ENCODE measurements around the gene CCDC9B.

Gene CCDC9B

DNA sequence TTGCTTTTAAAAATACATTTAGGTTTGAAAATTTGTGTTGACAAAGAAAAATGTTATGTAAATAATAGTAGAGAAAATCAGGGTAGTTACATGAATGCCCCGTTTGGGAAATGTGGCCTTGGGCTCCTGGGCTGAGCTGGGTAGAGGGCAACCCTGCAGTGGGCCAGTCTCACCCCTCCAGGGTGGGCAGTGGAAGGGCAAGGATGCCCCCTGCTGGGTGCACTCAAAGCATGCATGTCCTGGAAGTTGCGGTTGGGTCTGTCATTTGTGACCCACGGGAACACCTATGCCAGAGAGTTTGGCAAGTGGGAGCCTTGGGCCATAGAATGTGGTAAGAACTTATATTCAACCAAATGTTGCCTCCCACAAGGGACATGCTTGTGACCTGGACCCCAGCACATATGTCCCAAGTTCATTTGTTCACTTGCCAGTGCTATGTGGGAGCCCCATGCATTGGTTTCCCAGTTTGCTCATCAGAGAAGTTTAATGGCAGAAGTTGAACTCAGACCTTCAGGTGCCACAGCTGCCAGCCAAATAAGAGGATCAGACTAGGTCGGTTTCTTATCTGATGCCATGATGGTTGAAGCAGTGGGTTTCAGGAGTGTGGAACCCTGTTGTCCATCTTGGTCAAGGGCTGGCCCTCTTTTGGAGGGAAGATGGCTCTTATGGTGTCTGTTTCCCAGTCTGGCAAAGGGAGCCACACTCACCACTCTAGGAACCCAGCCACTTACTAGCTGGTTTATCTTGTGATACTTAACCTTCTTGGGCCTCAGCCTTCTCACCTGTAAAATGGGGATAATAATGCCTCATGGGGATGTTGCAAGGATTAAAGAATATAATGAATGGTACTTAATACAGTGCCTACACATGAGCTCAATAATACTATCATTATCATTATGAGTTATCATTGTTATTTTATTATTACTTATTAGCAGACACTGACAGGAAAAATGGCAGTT lies 30.5 kb downstream of the CCDC9B start:
- peak; percentile 42 to 51 for DNase-seq (ENCODE audit: low read depth in 2 of 2)

DNA sequence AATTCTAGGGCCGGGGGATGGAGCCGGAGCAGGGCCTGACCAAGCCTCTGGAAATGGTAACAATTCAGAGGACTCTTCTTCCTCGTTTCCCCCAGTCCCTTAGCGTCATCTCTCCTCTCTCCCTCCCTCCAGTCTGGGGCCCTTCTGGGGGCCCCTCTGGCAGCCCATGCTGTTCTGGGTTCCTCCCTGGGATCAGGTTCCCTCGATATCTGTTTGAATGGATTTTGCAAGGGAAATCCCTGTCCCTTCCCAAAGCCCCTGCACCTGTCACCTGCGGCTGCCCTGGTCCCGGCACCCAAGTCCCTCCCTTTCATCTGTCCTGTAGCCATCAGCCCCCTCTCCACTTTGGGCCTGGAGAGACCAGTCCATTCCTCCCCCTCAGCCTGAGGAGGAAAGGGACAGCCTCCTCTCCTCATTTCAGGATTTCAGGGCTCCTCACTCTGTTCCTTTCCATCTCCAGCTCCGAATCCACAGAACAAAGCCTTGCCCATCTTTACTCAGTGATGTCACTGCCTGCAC lies 31.3 kb downstream of the CCDC9B start:
- no peak for DNase-seq (ENCODE audit: low read depth in 2 of 2)

DNA sequence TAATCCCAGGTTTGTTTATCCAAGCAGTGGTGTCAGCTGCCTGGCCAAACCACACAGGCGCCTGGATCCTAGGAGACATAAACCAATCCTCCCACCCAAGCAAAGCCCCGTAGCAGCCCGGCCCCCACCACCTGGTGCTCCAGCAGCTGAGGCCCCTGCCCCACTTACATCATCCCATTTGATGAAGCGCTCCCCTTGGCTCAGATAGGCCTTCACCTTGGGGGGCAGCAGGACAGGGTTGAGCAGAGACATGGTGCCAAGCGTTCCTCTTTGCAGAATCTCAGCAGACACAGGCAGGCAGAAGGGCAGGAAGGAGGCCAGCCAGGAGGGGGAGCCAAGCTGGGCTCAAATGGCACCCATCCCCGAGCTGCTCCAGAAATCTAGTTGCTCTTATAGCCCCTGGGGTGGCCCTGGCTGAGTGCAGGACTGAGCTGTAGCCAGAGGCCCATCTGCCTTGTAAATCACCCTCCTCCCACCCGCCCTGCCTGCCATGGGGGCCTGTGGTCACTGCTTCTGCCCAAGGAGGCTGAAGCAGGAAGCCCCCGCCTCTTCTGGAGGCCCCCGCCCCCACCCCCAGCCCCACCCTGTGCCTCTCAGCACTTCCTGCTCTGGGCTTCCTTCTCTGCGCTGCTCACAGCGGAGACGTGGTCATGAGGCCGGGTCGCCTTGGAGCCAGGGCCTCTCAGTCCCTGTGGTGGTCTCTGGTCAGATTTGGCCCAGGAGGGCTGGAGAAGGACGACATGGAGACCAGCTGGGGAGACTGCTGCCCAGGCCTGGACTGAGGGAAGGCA lies 33.1 kb downstream of the CCDC9B start, which contains the start of gene PLCB2:
PLCB2 (minus strand) TSS at position 515 of the 791 bp plus-strand sequence; CDS start at position 252, 263 bp downstream.
- DNase-seq (ENCODE audit: low read depth in 2 of 2), result peak; percentile 35 to 47

GRCh38 chr15:40306908-40307307 lies 33.8 kb downstream of the CCDC9B start:
- DNase-seq (ENCODE audit: low read depth in 2 of 2), result no peak

- no peak for DNase-seq (ENCODE audit: low read depth in 2 of 2)
Observed at GRCh38 chr15:40306371-40306770, 34.4 kb downstream of the CCDC9B start.

DNA sequence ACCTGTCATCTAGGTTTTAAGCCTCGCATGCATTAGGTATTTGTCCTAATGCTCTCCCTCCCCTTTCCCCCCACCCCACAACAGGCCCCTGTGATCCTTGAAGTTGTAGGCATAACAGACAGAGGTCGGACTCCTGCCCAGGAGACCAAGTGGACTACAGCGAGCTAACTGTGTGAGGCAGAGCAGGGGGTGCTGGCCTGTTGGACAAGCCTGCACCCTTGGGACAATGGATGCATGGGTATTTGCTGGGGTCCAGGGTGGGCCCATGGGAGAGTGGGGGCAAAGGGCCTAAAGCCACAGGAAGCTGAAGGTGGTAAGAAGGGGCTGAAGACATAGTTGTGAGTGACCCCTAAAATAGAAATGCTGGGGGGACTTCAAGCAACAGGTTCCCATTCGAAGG lies 35.5 kb downstream of the CCDC9B start:
- no peak for DNase-seq (ENCODE audit: low read depth in 2 of 2)

GRCh38 chr15:40303576-40303975 lies 37.2 kb downstream of the CCDC9B start:
- no peak for DNase-seq (ENCODE audit: low read depth in 2 of 2)

DNA sequence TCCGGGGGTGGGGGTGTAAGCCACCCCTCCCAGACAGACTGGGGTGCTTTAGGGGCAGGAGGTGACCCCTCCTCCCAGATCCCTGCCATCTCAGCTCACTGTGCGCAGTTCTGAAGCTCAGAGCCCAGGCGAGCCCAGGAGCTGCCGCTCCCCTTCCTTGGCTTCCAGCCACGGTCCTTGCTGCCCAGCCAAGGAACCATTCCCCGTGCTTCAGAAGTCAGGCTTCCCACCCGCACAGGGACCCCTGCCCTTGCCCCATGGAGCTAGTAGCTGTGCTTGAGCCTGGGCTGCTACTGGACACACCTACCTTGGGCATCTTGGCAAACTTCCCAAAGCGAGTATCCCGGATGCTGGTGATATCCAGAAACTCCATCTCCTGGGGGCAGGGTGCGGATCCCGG lies 37.8 kb downstream of the CCDC9B start:
- no peak for DNase-seq (ENCODE audit: low read depth in 2 of 2)

- no peak for DNase-seq (ENCODE audit: low read depth in 2 of 2)
Observed at GRCh38 chr15:40302288-40302886, 38.4 kb downstream of the CCDC9B start.

DNA sequence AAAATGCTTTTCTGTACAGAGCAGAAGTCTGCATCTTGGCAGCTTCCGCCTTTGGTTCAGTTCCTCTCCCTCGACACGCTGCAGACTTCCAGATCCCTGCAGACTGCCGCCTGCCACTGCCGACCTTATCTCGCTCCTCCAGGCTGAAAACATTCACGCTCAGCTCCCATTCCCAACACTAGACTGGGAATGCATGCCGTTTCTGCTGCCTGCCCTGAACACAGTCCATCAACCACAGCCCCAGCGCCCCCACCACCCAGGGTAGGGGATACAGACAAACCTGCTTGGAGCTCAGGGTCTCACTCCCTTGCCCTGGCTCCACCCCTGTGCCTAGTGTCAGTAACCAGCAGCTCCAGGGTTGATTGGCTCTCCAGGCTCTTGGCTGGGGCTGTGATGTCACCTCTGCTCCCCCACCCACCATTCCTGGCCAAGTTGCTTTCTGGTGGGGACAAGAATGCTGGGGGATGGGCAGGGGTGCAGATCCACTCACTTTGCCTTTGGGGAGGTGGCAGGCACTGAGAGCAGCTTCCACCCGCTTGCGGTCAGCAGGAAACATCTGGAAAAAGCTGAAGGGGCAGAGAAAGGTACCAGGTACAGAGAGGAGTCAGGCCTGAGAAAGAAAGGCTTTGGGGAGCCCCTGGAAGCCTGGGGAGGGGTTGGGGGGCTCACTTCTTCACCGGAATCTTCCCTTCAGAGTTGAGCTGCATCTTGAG lies 39.1 kb downstream of the CCDC9B start:
- DNase-seq (ENCODE audit: low read depth in 2 of 2), result no peak

DNA sequence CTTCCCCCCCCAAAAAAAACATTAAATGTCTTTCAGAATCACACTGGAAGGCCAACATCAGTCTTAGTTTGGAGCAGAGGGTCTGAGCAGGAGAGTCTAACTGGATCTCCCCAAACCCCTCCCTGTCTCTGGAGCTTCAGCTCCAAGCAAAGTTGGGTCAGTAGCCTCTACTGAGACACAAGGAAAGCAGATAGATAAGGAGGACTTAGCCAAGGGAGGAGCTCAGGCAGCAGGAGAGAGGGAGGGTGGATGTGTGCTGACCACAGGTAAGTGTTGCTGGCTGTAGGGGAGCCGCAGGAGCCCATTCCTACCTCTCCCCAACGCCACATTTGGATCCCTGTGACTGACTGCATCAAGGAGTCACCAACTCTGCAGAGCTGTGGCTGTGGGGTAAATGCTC lies 40.0 kb downstream of the CCDC9B start:
- DNase-seq (ENCODE audit: low read depth in 2 of 2), result no peak

DNA sequence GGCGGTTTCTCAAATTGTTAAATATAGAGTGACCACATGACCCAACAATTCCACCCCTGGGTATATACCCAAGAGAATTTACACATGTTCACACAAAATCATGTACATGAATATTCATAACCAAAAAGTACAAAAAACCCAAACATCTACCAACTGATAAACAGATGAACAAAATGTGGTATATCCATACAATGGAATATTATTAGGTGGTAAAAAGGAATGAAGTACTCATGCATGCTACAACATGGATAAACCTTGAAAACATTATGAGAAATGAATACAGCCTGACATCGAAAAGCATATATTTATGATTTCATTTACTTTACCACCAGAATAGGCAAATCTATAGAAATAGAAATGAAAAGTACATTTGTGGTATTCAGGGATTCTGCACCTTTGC lies 40.4 kb downstream of the CCDC9B start:
- no peak for DNase-seq (ENCODE audit: low read depth in 2 of 2)

DNA sequence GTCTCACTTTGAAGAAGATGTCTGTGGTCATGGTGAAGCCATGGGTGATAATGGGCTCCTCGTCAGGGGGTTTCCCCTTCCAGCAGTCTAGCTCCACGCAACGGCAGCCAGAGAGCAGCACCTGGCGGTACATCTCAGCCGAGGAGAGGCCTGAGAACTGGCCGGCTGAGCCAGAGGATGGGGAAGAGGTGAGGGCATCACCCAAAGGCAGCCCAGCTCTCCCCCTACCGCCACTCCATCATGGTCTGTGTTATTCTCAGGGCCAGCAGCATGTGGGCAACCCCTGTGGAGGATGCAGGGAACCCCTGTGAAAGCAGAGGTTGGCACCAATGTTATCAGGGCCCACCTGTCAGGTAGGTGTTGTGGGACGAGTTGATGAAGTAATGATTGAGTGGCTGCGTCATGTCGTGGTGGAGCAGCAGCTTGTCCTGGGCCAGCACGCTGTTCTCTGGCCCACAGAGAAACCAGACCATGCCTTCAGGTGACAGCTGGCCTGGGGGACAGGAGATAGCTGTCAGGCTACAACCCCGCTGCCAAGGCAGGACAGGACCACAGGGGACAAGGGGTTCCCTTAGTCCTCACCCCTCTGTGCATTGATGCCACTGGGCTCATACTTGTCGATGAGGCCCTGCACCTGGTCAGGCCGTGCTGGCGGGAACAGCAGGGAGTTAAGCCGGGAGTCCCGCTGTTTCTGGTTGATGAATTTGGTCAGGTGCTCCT lies 42.4 kb downstream of the CCDC9B start:
- DNase-seq (ENCODE audit: low read depth in 2 of 2), result no peak

GRCh38 chr15:40297356-40297755 lies 43.4 kb downstream of the CCDC9B start:
- no peak for DNase-seq (ENCODE audit: low read depth in 2 of 2)

DNA sequence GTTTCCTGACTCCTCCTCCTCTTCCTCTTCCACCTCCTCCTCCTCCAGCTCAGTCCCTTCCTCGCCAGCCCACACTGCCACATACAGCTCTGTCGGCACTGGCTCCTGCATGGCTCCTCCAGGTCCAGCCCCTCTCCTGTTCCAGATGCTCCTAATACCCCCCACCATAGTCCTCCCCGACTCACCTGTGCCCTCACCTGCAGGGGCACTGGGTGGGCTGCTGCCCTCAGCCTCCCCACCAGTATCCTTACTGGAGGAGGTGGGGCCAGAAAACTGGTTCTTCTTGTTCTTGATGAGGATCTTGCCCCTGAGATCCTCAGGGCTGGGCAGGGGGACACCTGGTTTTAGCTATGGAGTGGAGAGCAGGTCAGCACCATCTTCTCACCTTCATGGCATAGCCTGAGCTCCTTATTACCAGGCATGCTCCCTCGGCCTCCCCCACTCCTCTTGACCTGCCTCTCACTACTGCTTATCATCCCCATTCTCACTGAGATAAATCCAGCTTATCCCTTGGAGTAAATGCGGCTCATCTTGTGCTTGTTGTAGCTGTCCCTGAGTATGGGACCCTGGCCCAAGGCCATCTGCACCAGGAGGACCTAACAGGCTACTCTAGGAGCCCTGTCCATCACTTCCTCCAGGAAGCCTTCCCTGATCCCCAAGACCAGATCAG lies 44.0 kb downstream of the CCDC9B start:
- DNase-seq (ENCODE audit: low read depth in 2 of 2), result no peak

GRCh38 chr15:40295877-40296560 lies 44.7 kb downstream of the CCDC9B start:
- no peak for DNase-seq (ENCODE audit: low read depth in 2 of 2)

DNA sequence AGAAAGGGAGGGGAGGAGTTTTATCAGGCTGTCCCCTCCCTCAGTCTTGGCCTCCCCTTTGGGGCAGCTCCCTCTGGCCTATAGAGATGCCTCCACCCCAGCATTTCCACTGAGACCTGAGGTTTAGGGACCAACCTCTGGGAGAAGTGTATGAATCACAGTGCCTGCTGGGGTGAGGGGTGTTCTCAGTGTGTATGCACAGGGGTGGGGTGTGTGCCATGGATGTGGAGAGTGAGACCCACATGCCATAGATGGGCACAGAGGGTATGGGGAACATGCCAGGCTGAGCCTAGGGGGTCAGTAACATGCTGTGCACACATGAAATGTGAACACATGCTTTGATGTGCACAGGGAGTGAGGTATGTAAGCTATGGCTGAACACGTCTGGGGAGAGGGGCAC lies 45.4 kb downstream of the CCDC9B start:
- DNase-seq (ENCODE audit: low read depth in 2 of 2), result no peak

GRCh38 chr15:40293905-40294895 lies 46.5 kb downstream of the CCDC9B start:
- DNase-seq (ENCODE audit: low read depth in 2 of 2), result no peak
